Upper lobe of left lung (tissue), 6 donors: Measurements from ENCODE around the gene TTC32. TPM values are rescaled to one million over a fixed set of nuclear protein-coding genes. Genes with fewer than 3 reads are reported as not detected.

ENCODE experiments used
- ATAC-seq, 2 donors: fragments of 200-7000 bp; cut with Tn5 transposase; one replicate each; pipeline ENCODE4 v1.9.1; 2022; ENCODE audit warnings: mild to moderate bottlenecking in 2 of 2, moderate library complexity in 2 of 2; ENCODE audit not compliant: low FRiP score in 2 of 2
- DNase-seq, 2 donors: peaks; one replicate each; pipeline ENCODE4 v3.0.0-alpha.2; 2019 to 2020
- H3K27ac ChIP-seq, 4 donors: fragments of 200-600 bp; sonication (generic); one replicate each; pipeline ENCODE4 v1.5.1; 2016 to 2019
- H3K27me3 ChIP-seq, 4 donors: fragments of 200-600 bp; sonication (generic); one replicate each; pipeline ENCODE4 v1.5.1; 2017 to 2019
- H3K36me3 ChIP-seq, 4 donors: fragments of 200-600 bp; sonication (generic); one replicate each; pipeline ENCODE4 v1.5.1; 2016 to 2019
- H3K4me1 ChIP-seq, 4 donors: fragments of 200-600 bp; sonication (generic); one replicate each; pipeline ENCODE4 v1.5.1; 2018 to 2019
- H3K4me3 ChIP-seq, 4 donors: fragments of 200-600 bp; sonication (generic); one replicate each; pipeline ENCODE4 v1.5.1; 2017 to 2019; ENCODE audit warnings: mild to moderate bottlenecking in 2 of 4, moderate library complexity in 1 of 4
- H3K9me3 ChIP-seq, 4 donors: fragments of 200-600 bp; sonication (generic); one replicate each; pipeline ENCODE4 v1.5.1; 2018 to 2019
- CTCF ChIP-seq, 6 experiments: fragments of 450-650 bp in 4 of 6; fragments of 200-600 bp in 2 of 6; sonication (generic) in 2 of 6; IDR thresholded peaks; one replicate each; pipeline ENCODE4 v1.5.1; 2016 to 2019; ENCODE audit warnings: antibody characterized with exemption in 6 of 6
- EP300 ChIP-seq, 4 donors: sonication (generic); formaldehyde crosslinking; IDR thresholded peaks; one replicate each; pipeline ENCODE4 v1.5.1; 2017; ENCODE audit warnings: antibody characterized with exemption in 4 of 4, control low read depth in 2 of 4
- POLR2A ChIP-seq, 4 donors: fragments of 450-650 bp; IDR thresholded peaks; one replicate each; pipeline ENCODE4 v1.5.1; 2016 to 2017; ENCODE audit warnings: antibody characterized with exemption in 4 of 4, mild to moderate bottlenecking in 2 of 4
- POLR2AphosphoS5 ChIP-seq, 2 donors: sonication (generic); formaldehyde crosslinking; IDR thresholded peaks; one replicate each; pipeline ENCODE4 v1.5.1; 2017; ENCODE audit warnings: antibody characterized with exemption in 2 of 2
- WGBS, 2 donors: methylation state at CpG; one replicate each; pipeline ENCODE4 v1.1.5; 2017 to 2018; 5-methylcytosine and 5-hydroxymethylcytosine counted together
- total RNA-seq, 6 donors: library from RNA; depleted of rRNA in 4 of 6; stranded (reverse); fragments of >200 nt in 4 of 6; gene quantifications; one replicate each; pipeline versions ENCODE4 v1.1.0 to v1.2.1, GENCODE V29; 2016 to 2021
- donor health status: DM: no; HTN: no; CAD: no; lungs with moderate emphysema.
- donor health status: DM: no; HTN: yes; CAD: no; lungs with severe emphysema.

TTC32 gene
- total RNA-seq, 6 donors from 2014 or later: 8.4 to 14.7 (median 12.3) TPM

GRCh38 chr2:19851116-19851695, 50.6 kb downstream of the TTC32 start:
- DNase-seq (peak in 1 of 2 donors; percentile 54), ATAC-seq (no peak)
- no peak overlapping the region for H3K27ac ChIP-seq

GRCh38 chr2:19850056-19851050, 51.4 kb downstream of the TTC32 start:
- Histone ChIP-seq H3K27ac (no peak overlapping the region), H3K9me3 (no peaks in the 10 kb centered on the region), H3K4me1 (no peaks in the 10 kb centered on the region), H3K27me3 (no peaks in the 10 kb centered on the region), H3K36me3 (no peaks in the 10 kb centered on the region), H3K4me3 (no peak overlapping the region)
- TF ChIP-seq EP300 (IDR thresholded peaks at IDR 0.05) (no peak), POLR2AphosphoS5 (IDR thresholded peaks at IDR 0.05) (no peak), POLR2A (IDR thresholded peaks at IDR 0.05) (no peak), CTCF (IDR thresholded peaks at IDR 0.05) (no peak)
- DNase-seq: peak in 1 of 2 donors; percentile 8
- ATAC-seq: no peak
- WGBS, 2 donors: 80 to 84% methylated on average over 12 to 14 of the region's 14 CpGs

More at GRCh38 chr2:19851116-19851695, 50.6 kb downstream of the TTC32 start:
- no peaks in the 10 kb centered on the region for H3K9me3 ChIP-seq
- TF ChIP-seq CTCF (IDR thresholded peaks at IDR 0.05) (no peak), POLR2AphosphoS5 (IDR thresholded peaks at IDR 0.05) (no peak), POLR2A (IDR thresholded peaks at IDR 0.05) (no peak), EP300 (IDR thresholded peaks at IDR 0.05) (no peak)
- no peaks in the 10 kb centered on the region for H3K4me1 ChIP-seq
- no peak overlapping the region for H3K4me3 ChIP-seq
- no peaks in the 10 kb centered on the region for H3K36me3 ChIP-seq
- H3K27me3 ChIP-seq: no peaks in the 10 kb centered on the region
- 75 to 81% methylated on average over 2 to 7 of the region's 7 CpGs for WGBS, 2 donors

GRCh38 chr2:19848952-19849351, 52.8 kb downstream of the TTC32 start:
- Histone ChIP-seq H3K4me3 (no peak overlapping the region), H3K27me3 (no peaks in the 10 kb centered on the region), H3K36me3 (no peaks in the 10 kb centered on the region), H3K4me1 (no peaks in the 10 kb centered on the region), H3K27ac (no peak overlapping the region), H3K9me3 (no peaks in the 10 kb centered on the region)
- WGBS, 2 donors: 85 to 93% methylated on average over 5 of the region's 5 CpGs
- DNase-seq: no peak
- ATAC-seq: no peak
- TF ChIP-seq POLR2AphosphoS5 (IDR thresholded peaks at IDR 0.05) (no peak), EP300 (IDR thresholded peaks at IDR 0.05) (no peak), CTCF (IDR thresholded peaks at IDR 0.05) (no peak), POLR2A (IDR thresholded peaks at IDR 0.05) (no peak)

- Histone ChIP-seq H3K36me3 (no peaks in the 10 kb centered on the region), H3K27ac (no peak overlapping the region), H3K4me1 (no peaks in the 10 kb centered on the region), H3K4me3 (no peak overlapping the region), H3K27me3 (no peaks in the 10 kb centered on the region), H3K9me3 (no peaks in the 10 kb centered on the region)
- WGBS, 2 donors: 83 to 92% methylated on average over 7 to 11 of the region's 11 CpGs
- no peak for TF ChIP-seq EP300 (IDR thresholded peaks at IDR 0.05)
- no peak for TF ChIP-seq CTCF (IDR thresholded peaks at IDR 0.05)
- no peak for TF ChIP-seq POLR2A (IDR thresholded peaks at IDR 0.05)
- no peak for TF ChIP-seq POLR2AphosphoS5 (IDR thresholded peaks at IDR 0.05)
- DNase-seq (no peak), ATAC-seq (no peak)
These were observed 53.6 kb downstream of the TTC32 start for GRCh38 chr2:19848029-19848750.
